BJ (cell line): ENCODE data around the gene FREY1. TPM values are rescaled to one million over a fixed set of nuclear protein-coding genes. Genes with fewer than 3 reads are reported as not detected.
"Not testable (repeated sequence)": the region's sequence is repeated elsewhere in the genome, so short reads cannot be mapped to it uniquely, and the experiment has no call there.

Experiments used
- CTCF ChIA-PET: fragments of 350-600 bp; formaldehyde crosslinking; extraction: SDS; loops from one replicate; lab custom pipeline; 2021; ENCODE audit warnings: antibody characterized with exemption, inconsistent platforms; lab: Yijun Ruan, JAX
- POLR2A ChIA-PET: fragments of 300-600 bp; sonication (Branson Sonifier 250); formaldehyde crosslinking; extraction: SDS; loops from one replicate; lab custom pipeline; 2021; ENCODE audit warnings: antibody characterized with exemption; lab: Charles Lee
- DNase-seq: peaks from one replicate; pipeline ENCODE4 v3.0.0-alpha.2; 2011; ENCODE audit warnings: low read depth
- H3K27me3 ChIP-seq: 2 replicates; pipeline ENCODE4 v1.6.0; 2011; ENCODE audit warnings: low read length; ENCODE audit not compliant: control insufficient read depth, insufficient read depth
- H3K36me3 ChIP-seq: 2 replicates; pipeline ENCODE4 v1.5.1; 2011; ENCODE audit warnings: low read length; ENCODE audit not compliant: control insufficient read depth, insufficient read depth
- H3K4me3 ChIP-seq: 2 replicates; pipeline ENCODE4 v1.5.1; 2011; ENCODE audit warnings: low read depth, mild to moderate bottlenecking, control low read depth, low read length
- polyA plus RNA-seq: library from polyadenylated mRNA; depleted of rRNA; stranded (reverse); fragments of >200 nt; gene quantifications from 2 replicates; pipeline ENCODE4 v1.2.3, GENCODE V29; 2011
- TF ChIP-seq, protein P1 (sequence below): IDR thresholded peaks from 2 replicates; pipeline ENCODE4 v1.5.1; 2011; ENCODE audit warnings: low read depth, mild to moderate bottlenecking, control low read depth, inconsistent platforms, low read length, moderate library complexity; ENCODE audit not compliant: insufficient read depth

The FREY1 gene
- polyA plus RNA-seq, 1 experiment: 0.33 TPM

DNA sequence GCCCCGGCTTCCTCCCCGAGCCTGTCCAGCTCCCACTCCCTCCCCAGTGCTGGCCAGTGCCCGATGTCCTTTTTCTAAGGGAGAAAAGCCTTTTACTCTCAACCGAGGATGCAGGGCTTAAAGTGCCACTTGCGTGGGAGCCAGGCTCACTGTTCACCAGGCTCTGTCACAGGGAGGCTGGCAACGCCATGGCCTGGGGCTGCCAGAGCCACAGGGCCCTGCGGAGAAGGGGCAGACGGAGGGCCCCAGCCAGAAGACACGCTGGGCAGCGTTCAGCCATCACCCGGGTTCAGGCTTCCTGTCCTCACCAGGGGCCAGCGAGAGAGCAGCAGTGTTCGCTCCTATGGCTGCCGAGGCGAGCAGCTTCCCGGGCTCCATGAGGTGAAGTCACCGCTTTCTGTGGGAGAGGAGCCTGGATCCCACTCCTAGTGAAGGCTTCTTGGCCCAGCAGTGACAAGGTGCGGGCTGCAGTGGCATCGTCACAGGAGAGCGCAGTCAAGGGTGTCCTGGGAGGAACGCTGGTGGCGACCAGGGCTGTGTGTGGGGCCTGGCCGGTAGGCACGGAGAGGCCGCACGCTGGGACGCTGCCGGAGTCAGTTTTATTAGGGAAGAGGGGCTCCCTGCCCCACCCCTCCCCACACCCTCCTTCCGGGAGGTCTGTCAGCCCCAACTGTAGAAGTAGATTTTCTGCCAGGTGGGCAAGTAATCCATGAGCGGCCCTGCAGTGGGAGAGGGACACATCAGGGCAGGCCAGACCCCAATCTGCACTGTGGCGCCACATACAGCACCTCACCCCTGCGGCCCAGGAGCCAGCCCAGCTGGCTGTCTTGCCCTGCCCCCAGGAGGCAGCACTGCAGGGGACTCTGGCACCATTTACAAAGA is 2.8 kb upstream of the FREY1 start:
- DNase-seq: no peak
- Histone ChIP-seq H3K4me3 (no peak overlapping the region), H3K27me3 (no peaks in the 10 kb centered on the region), H3K36me3 (peaks cover 24% of the 10 kb centered on the region)
- ChIA-PET POLR2A (interaction anchor here (0.5 kb wide), 1 partner anchor 67 kb away, joined by 3 read pairs; no protein-coding TSS in a partner anchor), CTCF (no interaction called here)
- TF ChIP-seq, protein P1, sequence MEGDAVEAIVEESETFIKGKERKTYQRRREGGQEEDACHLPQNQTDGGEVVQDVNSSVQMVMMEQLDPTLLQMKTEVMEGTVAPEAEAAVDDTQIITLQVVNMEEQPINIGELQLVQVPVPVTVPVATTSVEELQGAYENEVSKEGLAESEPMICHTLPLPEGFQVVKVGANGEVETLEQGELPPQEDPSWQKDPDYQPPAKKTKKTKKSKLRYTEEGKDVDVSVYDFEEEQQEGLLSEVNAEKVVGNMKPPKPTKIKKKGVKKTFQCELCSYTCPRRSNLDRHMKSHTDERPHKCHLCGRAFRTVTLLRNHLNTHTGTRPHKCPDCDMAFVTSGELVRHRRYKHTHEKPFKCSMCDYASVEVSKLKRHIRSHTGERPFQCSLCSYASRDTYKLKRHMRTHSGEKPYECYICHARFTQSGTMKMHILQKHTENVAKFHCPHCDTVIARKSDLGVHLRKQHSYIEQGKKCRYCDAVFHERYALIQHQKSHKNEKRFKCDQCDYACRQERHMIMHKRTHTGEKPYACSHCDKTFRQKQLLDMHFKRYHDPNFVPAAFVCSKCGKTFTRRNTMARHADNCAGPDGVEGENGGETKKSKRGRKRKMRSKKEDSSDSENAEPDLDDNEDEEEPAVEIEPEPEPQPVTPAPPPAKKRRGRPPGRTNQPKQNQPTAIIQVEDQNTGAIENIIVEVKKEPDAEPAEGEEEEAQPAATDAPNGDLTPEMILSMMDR: no peak

DNA sequence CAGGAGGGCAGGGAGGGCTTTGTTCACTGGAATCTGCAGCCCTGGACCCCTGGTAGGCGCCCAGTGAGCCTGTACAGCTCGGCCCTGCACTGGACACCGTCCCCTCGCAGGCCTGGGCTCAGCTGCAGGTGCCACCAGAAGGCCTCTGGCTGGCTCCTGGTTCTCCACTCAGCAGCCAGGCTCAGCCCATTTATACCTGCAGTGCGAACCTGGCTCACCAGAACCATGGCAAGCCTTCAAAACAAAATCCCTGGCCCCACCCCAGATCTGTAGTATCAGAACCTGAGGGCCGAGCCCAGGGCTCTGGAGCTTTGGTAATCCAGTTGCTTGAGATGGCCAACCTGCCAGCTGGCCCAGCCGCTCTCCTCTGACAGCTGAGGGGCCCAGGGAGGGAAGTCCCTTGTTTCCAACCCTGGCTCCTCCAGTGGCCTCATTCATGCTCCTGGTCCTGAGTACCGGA is 870 bp upstream of the FREY1 start:
- no peak for DNase-seq
- Histone ChIP-seq H3K36me3 (peaks cover 10% of the 10 kb centered on the region), H3K27me3 (no peaks in the 10 kb centered on the region), H3K4me3 (no peak overlapping the region)
- TF ChIP-seq, protein P1: no peak
- ChIA-PET CTCF (no interaction called here), POLR2A (interaction anchor here (0.6 kb wide), 1 partner anchor 406 kb away, joined by 5 read pairs; no protein-coding TSS in a partner anchor)

DNA sequence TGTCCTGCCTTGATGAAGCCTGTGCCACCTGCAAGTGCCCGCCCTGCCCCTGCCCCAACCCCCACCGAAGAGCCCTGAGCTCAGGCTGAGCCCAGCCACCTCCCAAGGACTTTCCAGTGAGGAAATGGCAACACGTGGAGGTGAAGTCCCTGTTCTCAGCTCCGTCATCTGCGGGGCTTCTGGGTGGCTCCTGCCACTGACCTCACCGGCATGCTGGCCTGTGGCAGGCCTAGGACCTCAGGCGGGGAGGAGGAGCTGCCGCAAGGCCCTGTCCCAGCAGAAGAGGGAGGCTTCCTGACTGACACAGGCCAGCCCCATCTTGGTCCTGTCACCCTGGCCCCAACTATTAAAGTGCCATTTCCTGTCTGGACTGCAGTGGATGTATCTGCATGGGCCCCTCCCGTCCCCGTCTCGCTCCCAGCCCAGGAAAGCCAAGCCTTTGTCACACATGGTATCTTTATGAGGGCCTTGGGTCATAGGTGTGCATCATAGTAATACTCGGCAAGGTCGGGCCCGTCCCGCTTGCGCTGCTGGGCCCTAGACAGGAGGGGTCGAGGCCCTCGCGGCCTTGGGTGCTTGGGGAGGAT is 882 bp downstream of the FREY1 start:
- Histone ChIP-seq H3K27me3 (no peaks in the 10 kb centered on the region), H3K4me3 (no peak overlapping the region), H3K36me3 (peaks cover 9% of the 10 kb centered on the region)
- ChIA-PET POLR2A (interaction anchor here (0.6 kb wide), 1 partner anchor 390 kb away, joined by 3 read pairs; no protein-coding TSS in a partner anchor), CTCF (no interaction called here)
- TF ChIP-seq, protein P1: no peak
- DNase-seq: no peak

DNA sequence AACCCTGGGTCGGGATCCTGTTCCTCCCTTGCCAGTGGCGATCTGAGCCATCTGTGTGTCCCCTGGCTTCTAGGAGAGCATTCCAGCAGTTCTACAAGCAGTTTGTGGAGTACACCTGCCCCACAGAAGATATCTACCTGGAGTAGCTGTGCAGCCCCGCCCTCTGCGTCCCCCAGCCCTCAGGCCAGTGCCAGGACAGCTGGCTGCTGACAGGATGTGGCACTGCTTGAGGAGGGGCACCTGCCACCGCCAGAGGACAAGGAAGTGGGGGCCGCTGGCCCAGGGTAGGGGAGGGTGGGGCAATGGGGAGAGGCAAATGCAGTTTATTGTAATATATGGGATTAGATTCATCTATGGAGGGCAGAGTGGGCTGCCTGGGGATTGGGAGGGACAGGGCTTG is 1.5 kb downstream of the FREY1 start:
- CTCF ChIA-PET, H3K4me3 ChIP-seq, H3K36me3 ChIP-seq, H3K27me3 ChIP-seq, DNase-seq: not testable (repeated sequence)
- POLR2A ChIA-PET: interaction anchor here (0.7 kb wide), 1 partner anchor 742 kb away, joined by 9 read pairs; no protein-coding TSS in a partner anchor

DNA sequence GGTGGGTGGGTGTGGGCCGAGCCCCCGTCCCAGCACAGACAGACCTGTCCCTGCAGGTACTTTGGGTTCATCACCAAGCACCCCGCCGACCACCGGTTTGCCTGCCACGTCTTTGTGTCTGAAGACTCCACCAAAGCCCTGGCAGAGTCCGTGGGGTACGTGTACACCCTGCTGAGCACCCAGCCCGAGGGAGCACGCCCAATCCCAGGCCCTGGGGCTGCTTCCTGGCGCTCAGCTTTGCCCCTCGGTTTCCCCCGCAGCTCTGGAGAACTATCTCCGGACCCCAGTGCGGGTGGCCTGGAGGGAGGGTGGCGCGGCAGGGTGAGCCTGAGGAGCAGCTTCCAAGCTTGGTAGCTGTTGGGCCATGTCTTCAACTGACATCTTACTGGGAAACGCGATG is 2.0 kb downstream of the FREY1 start:
- CTCF ChIA-PET: no interaction called here
- no peaks in the 10 kb centered on the region for H3K27me3 ChIP-seq
- peaks cover 6% of the 10 kb centered on the region for H3K36me3 ChIP-seq
- no peak for DNase-seq
- TF ChIP-seq, protein P1: no peak
- POLR2A ChIA-PET: interaction anchor here (0.7 kb wide), 1 partner anchor 742 kb away, joined by 9 read pairs; no protein-coding TSS in a partner anchor
- H3K4me3 ChIP-seq: no peak overlapping the region
